Measurements from ENCODE around the gene CNGA1.
A peak's percentile ranks its signal among the peaks of the same experiment; 100 is the strongest.

The CNGA1 gene

DNA sequence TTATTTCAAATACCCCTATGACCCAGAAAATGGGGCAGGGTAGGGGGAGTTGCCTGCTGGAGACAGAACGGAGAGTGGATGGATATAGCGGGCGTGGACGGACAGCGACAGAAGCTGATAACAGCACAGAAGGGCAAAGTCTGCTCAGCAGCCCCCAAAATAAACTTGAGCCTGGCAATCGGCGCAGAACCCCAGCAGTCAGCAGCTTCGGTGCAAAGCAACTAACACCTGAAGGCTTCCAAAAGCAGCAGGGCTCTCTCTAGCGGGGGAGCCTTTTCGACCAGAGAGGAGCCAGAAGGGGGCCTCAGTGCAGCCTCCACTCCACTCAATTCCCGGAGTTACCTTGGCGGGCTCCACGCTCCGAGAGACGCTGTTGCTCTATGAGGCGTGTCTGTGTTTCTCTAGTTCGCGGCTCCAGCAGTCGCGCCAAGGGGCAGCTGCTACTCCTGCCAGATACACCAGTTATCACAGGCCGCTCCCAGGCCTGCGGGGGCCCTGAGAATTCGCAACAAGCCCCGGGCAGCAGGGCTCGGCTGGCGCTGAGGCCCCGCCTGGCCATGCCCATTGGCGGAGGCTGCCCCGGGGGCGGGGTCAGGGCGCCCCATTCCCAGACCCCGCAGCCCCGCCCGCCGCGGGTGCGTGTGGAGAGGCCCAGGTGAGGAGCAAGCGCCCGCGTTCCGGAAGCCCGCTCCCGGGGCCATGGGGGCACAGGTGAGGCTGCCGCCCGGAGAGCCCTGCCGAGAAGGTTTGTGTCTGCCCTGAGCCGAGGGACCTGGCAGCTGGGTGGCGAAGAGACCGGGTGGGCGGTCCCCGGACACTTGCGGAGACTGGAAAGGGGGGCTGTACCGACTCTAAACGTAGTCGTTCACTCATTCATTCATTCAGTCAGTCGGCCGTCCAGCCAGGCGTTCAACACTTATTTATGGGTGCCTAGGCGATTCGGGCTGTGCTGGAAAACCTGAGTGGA is at the start of gene CNGA1, which contains the start of gene NIPAL1:
CNGA1 (minus strand) TSS at position 541 of the 967 bp plus-strand sequence. CDS start 63,992 bp downstream, outside the sequence.
NIPAL1 (plus strand) TSS at position 632 of the 967 bp plus-strand sequence; CDS start at position 700, 68 bp downstream.
- DNase-seq = peak in 1 of 2 experiments; percentile 34

DNA sequence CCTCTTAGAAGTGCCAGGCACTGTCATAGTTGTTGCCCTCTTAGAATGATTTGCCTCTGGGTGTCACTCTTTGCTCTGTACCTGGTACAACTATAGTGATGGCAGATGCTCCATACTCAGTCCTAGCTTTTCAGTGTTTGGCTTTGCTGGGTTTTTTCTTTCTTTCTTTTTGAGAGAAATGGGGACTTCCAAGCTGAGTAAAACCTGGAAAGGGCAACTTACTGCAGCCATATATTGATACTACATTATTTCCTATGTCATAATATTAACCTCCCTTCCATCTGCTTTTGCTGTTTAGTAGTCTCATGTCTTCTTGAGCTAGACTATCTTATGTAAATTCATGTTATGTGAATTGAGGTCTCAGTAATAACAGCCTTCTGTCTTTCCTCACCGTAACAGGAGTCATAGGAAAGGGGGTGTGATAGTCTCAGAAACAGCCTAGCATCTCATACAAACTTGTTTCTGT is 49.1 kb upstream of the CNGA1 start:
- DNase-seq = no peak

DNA sequence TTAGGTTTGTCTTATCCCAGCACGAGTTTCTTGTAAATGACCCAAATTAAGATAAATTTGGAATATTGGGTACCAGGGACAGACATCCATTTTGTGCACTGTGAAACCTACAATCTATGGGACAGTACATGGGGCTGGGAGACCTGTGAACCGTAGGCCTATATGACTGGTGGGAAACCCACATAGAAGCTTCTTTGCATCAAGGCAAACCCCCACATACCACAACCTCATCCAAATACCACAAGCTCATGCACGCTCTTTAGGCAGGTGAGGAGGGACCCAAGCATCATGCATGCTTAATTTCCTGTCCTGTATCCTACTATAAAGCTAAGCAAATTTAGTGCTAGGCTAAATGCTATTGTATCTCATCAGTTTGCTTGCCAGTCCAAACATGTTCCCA is 47.9 kb upstream of the CNGA1 start:
- DNase-seq = no peak

DNA sequence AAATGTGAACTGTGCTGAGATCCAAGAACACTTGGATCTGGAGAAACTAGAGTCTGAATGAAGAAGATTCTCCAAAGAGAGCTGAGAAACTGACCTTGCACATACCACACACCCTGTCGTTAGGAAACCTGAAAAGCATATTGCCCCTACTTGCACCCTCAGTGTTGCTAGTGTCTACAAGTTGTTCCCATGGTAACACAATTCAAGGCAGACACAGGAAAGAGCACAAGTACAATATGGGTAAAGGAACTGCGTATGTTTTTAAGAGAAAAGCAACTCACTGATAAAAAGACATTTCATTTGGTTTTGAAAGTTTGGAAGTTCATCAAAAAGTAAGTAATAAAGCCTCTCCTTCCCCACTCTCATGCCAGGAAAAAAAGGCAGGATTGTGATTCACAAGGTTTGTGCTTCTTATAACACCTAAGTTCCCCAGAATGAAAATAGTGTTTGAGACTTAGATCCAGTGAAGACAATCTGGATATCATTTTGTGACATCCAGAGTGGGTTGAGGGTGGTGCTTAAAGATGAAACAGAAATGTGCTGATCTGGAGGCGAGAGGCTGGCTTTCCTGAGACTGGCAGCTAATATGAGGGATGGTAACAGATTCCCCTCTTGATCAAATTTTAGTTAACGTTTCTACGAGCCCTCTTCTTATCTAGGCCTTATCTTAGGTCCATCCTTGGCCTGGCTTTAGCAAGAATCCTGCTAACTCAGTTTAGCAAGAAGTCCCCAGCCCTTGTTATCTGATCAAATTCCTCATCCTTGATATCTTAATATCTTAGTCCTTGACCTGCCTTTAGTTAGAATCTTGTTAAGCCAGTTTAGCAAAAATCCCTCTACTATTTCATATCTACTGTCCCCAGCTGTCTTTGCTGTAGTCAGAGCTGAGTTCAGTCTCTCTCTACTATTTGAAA is 42.4 kb upstream of the CNGA1 start:
- no peak for DNase-seq

DNA sequence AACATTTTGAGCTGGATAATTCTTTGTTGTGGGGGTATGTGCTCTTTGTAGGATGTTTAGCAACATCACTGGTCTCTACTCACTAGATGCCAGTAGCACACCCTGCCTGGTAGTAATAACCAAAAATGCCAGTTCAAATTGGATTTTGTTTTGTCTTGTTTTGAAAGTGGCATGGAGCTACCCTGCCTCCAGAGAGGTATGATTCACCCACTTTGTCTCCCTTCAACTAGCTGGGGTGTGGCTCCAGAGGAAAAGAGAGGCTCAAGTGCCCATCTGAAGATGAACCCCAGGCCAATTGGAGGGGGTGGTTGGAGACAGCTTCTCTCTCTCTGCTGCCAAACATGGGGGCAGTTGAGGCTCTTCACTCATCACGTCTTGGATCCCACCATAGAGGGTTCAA is 34.6 kb upstream of the CNGA1 start:
- DNase-seq = no peak

DNA sequence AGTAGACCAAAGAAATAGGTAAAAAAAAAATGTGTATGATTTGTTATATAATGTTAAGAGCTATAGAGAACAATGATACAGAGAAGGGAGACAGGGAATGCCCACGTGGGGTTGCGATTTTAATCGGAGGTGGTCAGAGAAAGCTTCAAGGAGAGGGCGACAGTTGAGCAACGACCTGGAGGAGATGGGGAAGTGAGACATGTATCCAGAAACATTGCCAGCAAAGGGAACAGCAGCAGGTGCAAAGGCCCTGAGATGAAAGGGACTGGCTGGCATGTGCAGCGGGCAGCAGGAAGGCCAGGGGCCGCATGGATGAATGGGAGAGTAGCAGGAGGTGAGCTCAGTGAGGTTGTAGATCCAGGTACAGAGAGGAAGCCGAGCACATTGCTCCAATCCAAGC is 33.0 kb upstream of the CNGA1 start:
- DNase-seq = no peak

DNA sequence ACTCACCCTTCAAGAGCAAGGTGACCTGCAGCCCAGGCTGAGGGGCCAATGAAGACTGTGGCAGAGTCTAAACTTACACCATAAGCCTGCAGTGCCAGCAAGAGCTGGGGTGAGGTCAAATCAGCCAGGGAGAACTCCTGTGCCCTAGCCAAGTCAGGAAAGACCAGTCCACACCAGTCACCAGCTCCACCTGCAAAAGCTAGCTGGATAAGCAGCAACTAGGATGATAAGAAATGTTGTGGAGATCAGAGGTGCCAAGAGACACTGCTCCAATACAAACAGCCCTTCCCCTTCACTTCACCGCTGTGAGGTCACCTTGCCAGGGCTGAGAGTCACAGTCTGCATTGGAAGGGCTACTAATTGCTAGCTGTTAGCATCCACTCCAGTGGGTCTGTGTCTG is 31.4 kb upstream of the CNGA1 start:
- DNase-seq = no peak

DNA sequence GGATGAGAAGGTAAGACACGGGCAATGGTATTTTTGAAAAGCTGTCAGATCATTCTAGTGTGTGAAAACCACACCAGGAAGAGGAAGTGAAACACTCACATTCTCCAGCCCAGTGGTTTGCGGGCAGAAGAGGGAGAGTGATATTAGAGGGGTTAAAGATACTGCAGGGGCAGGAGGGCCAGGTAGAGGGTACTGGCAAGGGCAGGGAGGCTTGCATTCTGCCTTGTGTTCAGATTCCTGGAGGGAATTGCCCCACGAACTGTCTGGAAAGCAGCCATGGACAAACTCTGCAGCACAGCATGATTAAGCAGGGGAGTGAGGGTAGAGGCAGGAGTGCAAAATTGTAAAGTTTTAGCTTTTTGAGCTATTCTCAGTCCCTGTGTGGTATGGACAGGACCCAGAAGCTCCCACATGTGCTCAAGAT is 31.0 kb upstream of the CNGA1 start:
- DNase-seq = no peak

DNA sequence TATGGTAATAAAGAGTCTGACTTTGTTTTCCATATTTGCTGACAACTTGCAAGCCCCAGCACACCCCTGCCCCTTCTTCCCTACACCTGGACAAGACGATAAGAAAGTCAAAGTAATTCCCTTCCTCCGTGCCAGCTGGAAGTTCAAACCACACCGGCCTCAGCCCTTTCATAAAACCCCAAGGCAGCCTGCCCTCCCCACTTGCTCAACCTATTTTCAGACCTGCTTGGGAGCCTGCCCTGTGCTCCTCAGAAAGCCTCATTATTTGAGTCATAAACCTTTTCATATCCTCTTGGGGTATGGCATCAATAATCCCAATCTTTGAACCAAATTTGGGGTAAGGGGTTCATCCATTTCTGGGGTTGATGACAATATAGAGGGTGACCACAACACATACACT is 29.6 kb upstream of the CNGA1 start:
- no peak for DNase-seq

DNA sequence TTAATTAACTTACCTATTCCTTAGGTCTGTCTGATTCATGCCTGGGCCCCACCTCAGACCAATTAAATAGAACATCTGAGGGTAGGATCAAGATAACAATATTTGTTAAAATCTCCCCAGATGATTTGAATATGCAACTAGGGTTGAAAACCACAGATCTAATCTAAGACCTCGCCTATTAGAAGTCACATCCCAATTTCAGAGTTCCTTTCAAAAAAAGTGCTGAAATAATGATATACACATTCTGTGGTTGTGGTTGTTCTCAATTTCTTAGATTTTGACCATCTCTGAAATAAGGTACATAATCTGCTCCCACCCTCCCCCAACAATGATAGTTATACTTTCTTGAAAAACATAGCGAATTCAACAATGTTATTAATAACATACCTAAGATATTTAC is 27.8 kb upstream of the CNGA1 start:
- DNase-seq = no peak

DNA sequence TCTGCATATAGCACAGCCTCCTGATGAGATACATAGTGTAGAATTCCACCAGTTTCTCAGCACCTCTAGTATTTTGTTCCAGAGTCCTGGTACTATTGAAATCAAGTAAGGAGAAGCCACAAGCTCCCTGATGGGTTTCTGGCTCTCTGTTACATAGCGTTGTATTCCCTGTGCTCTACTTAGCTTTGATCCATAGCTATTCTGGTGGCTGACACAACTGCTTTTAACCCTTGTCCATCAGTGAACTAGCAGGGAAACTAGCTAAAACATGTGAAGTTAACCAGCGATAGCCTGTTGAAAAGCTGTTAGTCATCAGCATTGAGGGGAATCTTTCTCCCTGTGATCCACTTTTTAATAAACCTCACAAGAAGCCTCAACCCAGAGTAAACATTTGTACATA is 27.0 kb upstream of the CNGA1 start:
- no peak for DNase-seq

DNA sequence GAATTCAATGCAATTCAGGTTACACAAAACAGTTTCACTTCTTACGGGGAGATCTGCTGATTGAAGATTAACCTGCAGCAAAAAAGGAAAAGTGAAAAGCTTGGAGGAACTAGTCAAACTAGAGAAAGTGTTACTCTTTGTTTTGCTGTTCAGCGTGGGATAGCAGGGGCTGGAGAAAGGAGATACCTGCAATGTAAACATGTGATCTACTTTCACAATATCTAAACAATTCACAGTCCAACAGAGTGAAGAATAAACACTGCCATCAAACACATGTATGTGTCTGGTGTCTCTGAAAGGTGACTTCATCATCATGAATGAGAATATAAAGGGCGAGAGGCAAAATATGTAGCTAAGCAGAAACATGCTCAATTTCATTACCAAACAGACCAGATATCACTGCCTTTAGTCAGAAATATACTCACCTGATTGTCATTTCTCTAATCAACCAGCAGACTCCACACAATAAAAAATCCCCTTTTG is 26.5 kb upstream of the CNGA1 start:
- DNase-seq = no peak

DNA sequence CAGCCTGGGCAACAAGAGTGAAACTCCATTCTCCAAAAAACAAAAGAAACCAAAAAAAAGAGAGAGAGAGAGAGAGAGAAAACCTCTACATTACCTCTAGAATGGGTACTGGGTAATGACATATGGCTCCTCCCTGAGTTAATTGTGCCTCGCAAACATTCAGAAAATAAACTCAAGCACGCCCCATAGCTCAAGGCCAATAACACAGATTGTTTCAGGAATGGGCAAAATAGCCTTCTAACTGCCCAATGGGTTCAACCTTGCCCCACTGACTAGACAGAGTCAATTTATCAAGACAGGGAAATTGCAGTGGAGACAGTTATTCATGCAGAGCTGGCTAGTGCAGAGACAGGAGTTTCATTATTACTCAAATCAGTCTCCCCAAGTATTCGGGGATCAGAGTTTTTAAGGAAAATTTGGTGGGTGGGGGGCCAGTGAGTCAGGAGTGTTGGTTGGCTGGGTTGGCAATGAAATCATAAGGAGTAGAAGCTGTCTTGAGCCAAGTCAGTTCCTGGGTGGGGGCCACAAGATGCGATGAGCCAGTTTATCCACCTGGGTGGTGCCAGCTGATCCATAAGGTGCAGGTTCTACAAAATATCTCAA is 25.2 kb upstream of the CNGA1 start:
- DNase-seq = no peak

DNA sequence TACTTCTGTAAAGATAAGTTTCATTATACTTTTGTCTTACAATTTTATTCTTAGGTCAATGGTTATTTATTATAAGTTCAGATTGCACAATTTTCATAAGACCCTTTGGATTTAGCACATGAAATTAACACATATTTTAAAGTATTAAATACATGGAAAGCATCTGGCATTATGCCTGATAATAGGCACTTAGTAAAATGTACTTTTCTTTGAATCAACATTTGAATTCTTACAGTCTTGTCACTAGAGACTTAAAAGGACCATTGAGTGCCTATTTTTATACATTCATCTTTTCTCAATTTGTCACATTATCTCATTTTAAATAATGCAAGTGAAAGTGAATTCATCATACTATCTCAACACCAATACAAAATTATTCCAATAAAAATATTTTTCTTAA is 23.1 kb upstream of the CNGA1 start:
- DNase-seq = no peak

DNA sequence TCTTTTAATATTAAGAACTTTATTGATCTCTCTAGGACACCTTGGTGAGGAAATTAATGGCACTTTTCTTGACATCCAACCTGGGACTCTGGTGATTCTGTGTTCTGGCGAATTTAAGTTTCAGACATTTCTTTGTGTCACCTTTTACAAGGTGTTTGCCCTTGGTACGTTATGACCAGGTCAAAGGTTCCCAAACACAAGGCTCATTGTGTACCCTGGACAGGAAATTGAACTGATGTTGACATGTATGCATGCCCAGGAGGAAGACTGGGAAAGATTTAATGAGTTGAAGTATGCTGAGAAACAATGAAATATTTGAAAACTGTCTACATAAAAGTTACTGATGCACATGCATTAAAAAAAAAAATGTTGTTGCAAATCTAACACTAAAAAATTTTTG is 22.2 kb upstream of the CNGA1 start:
- no peak for DNase-seq

DNA sequence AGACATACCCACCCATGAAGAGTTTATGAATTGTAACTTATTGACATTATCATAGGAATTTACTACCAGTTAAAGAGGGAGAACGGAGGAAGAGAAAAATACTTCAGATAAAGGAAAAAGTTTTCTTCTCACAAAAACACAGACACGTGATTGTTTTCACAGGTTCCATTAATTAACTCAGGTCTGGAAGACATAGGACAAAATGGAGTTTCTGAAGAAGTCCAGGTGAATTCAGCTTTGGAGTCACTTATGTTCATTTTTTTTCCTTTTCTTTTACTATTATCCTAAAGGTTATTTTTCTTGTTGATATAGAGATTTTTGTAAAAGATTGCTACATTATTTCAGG is 20.6 kb upstream of the CNGA1 start:
- DNase-seq = no peak

DNA sequence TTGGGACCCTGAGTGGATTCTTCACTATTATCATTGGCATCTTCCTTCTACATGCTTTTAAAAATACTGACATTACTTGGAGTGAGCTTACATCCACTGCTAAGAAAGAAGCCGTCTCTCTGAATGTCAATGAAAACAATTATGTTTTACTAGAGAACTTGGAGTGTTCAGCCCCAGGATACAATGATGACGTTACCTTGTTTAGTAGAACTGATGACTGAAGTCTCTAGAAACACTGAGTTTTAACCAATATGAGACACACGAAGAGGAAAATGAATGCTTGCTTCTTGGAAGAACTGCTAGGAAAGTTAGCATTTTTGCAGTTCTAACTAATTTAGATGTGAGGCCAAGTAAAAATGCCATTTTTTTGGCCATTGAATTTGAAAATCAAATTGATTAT is 19.5 kb upstream of the CNGA1 start:
- no peak for DNase-seq

DNA sequence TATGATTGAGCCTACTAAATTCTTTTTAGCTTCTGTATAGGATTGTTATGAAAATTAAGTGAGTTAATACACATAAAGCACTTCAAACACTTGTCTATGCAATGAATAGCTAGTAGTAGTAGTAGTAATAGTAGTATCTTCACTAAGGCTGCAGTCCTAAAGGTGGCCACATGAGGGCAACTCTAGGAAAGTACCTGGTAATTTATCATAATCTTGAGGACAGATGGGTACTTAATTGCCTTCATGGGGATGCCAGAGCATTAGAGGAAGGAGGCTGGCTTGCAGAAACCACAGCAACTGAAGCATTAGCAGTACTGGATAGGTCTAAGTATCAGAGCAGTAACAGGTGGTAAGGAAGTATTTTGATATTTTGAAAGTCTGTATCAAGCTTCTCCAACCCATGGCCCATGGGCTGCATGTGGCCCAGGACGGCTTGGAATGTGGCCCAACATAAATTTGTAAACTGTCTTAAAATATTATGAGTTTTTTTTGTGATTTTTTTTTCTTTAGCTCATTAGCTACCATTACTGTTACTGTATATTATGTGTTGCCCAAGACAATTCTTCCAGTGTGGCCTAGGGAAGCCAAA is 17.4 kb upstream of the CNGA1 start:
- no peak for DNase-seq

DNA sequence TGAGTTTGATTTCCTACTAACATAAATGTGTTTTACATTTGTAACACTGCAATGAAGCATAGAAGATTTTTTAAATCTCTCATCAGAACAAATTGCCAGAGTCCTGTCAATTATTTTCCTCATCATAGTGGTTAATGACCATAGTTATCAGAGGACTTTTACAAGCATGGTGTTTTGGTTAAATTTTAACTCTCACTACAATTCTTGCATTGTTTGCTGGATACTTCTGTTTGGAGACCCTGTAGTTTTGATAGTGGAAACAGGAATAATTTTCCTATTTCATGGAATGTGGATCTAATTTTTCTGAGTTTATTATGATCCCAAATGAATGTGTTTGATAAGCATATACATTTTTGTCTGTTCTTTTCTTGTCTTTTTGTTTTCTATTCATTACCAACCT is 16.9 kb upstream of the CNGA1 start:
- no peak for DNase-seq

DNA sequence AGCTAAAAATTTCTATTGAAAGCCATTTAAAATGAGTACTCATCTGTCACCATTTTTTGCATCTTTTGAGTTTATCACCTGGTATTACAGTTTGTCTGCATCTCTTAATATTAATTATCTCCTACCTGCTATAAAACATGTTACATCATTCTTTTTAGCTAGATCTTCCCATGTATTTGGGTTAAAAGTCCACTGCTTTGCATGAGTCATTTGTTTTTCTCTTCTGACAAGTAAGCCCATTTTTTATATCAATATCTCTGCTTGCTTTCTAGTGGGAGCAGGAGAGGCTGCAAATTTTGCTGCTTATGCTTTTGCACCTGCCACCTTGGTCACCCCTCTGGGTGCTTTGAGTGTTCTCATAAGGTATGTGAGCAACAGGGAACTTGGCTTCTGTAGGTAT is 16.2 kb upstream of the CNGA1 start:
- no peak for DNase-seq

DNA sequence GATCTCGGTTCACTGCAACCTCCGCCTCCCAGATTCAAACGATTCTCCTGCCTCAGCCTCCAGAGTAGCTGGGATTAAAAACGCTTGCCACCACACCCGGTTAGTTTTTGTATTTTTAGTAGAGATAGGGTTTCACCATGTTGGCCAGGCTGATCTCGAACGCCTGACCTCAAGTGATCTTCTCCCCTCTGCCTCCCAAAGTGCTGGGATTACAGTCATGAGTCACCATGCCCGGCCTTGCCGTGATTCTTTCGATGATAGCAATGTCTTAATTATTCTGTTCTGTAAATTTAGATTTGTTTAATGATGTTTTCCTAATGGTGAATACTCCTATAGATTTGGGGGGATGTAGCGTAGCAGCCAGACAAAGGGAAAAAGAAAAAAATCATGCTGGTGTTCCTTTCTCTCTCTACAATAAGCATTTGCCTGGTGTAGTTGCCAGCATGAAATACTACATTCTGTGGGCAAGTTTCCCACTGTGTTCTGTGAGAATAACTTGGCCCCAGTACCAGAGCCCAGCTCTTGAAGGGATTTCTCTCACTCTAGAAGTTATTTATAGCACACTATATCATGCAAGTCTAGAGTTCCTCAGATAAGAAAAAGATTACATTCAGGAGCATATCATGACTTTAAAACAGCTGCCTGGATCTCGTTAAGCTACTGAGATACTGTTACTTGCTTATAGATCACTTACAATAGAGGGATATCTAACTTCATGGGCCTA is 15.5 kb upstream of the CNGA1 start:
- DNase-seq = no peak

DNA sequence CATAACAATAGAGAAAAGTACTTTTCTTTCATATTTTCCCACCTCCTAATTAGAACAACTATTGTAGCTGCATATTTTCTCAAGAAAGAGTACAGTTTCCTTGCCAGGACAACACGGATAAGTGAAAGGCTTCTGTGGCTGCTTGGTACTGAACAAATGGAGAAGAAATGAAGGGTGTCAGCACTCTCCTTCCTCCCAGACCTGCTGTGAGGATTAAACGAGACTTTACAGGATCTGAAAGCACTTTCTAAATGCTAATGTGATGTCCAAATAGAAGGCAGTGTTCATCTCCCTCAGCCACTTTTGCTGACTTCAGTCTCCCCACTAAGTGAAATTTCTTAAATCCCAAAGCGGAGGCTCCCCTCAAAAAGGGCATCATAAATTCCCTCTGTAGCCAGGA is 14.0 kb upstream of the CNGA1 start:
- no peak for DNase-seq
